HEK293 (cell line): ENCODE results near the gene ANAPC16.

ENCODE experiments used
- CTCF ChIA-PET: fragments of 350-600 bp; formaldehyde crosslinking; extraction: SDS; loops from one replicate; lab custom pipeline; 2021; ENCODE audit warnings: antibody characterized with exemption; lab: Yijun Ruan, JAX
- POLR2A ChIA-PET: fragments of 300-600 bp; formaldehyde crosslinking; extraction: SDS; loops from one replicate; lab custom pipeline; 2020; ENCODE audit warnings: antibody characterized with exemption, inconsistent platforms; lab: Yijun Ruan, JAX
- H3K27ac ChIP-seq: fragments of 200-500 bp; sonication (Bioruptor generic); 2 replicates; pipeline ENCODE4 v1.5.1; 2014; ENCODE audit warnings: low read depth, low read length, control low read depth, inconsistent platforms; ENCODE audit errors: extremely low read depth
- H3K36me3 ChIP-seq, 2 experiments: fragments of 200-500 bp in 1 of 2; sonication (Bioruptor generic) in 1 of 2; 1 replicate in 1 of 2; 2 replicates in 1 of 2; pipeline ENCODE4 v1.5.1; 2014 to 2017; ENCODE audit warnings: inconsistent platforms in 2 of 2, low read length in 2 of 2; ENCODE audit not compliant: control insufficient read depth in 2 of 2, insufficient read depth in 1 of 2
- H3K4me1 ChIP-seq: fragments of 200-500 bp; sonication (Bioruptor generic); 2 replicates; pipeline ENCODE4 v1.5.1; 2014; ENCODE audit warnings: mild to moderate bottlenecking, low read length, inconsistent platforms; ENCODE audit not compliant: control insufficient read depth, insufficient read depth
- H3K4me3 ChIP-seq: 2 replicates; pipeline ENCODE4 v1.5.1; 2011; ENCODE audit warnings: low read depth, mild to moderate bottlenecking, control low read depth, low read length, moderate library complexity
- H3K9me3 ChIP-seq: fragments of 200-500 bp; sonication (Bioruptor generic); 2 replicates; pipeline ENCODE4 v1.5.1; 2014; ENCODE audit warnings: low read depth, low read length, inconsistent platforms; ENCODE audit not compliant: control insufficient read depth, insufficient read depth
- GFI1B ChIP-seq: fragments of 450-650 bp; formaldehyde crosslinking; IDR thresholded peaks from 2 replicates; pipeline ENCODE4 v1.5.1; 2016; ENCODE audit warnings: missing biosample characterization, missing genetic modification characterization
- MYNN ChIP-seq: fragments of 450-650 bp; formaldehyde crosslinking; IDR thresholded peaks from 2 replicates; pipeline ENCODE4 v1.5.1; 2016; ENCODE audit warnings: missing biosample characterization, missing genetic modification characterization, borderline replicate concordance
- REPIN1 ChIP-seq: fragments of 450-650 bp; formaldehyde crosslinking; IDR thresholded peaks from 2 replicates; pipeline ENCODE4 v1.5.1; 2017; ENCODE audit warnings: missing biosample characterization, missing genetic modification characterization, low read depth
- ZNF121 ChIP-seq: fragments of 450-650 bp; formaldehyde crosslinking; IDR thresholded peaks from 2 replicates; pipeline ENCODE4 v1.5.1; 2016; ENCODE audit warnings: missing biosample characterization, missing genetic modification characterization
- ZNF302 ChIP-seq: fragments of 450-650 bp; formaldehyde crosslinking; IDR thresholded peaks from 2 replicates; pipeline ENCODE4 v1.5.1; 2016; ENCODE audit warnings: missing biosample characterization, missing genetic modification characterization, low read depth
- ZNF341 ChIP-seq: fragments of 450-650 bp; formaldehyde crosslinking; IDR thresholded peaks from 2 replicates; pipeline ENCODE4; 2016; ENCODE audit warnings: low read depth, missing biosample characterization, missing genetic modification characterization
- ZNF514 ChIP-seq: fragments of 450-650 bp; formaldehyde crosslinking; IDR thresholded peaks from 2 replicates; pipeline ENCODE4 v1.5.1; 2016; ENCODE audit warnings: missing biosample characterization, missing genetic modification characterization
- ZNF560 ChIP-seq: fragments of 450-650 bp; formaldehyde crosslinking; IDR thresholded peaks from 2 replicates; pipeline ENCODE4 v1.5.1; 2017; ENCODE audit warnings: missing biosample characterization, missing genetic modification characterization, borderline replicate concordance
- ZNF561 ChIP-seq: fragments of 450-650 bp; IDR thresholded peaks from 2 replicates; pipeline ENCODE4 v1.5.1; 2018; ENCODE audit warnings: missing biosample characterization, missing genetic modification characterization, borderline replicate concordance
- ZNF664 ChIP-seq: fragments of 450-650 bp; formaldehyde crosslinking; IDR thresholded peaks from 2 replicates; pipeline ENCODE4 v1.5.1; 2016; ENCODE audit warnings: missing biosample characterization, missing genetic modification characterization
- ZNF707 ChIP-seq: fragments of 450-650 bp; formaldehyde crosslinking; IDR thresholded peaks from 2 replicates; pipeline ENCODE4 v1.5.1; 2016; ENCODE audit warnings: missing biosample characterization, missing genetic modification characterization
- ZNF785 ChIP-seq: fragments of 450-650 bp; formaldehyde crosslinking; IDR thresholded peaks from 2 replicates; pipeline ENCODE4 v1.5.1; 2016; ENCODE audit warnings: missing biosample characterization, missing genetic modification characterization
- TF ChIP-seq, protein P1 (sequence below): fragments of 450-650 bp; formaldehyde crosslinking; IDR thresholded peaks from 2 replicates; pipeline ENCODE4 v1.5.1; 2016; ENCODE audit warnings: missing biosample characterization, missing genetic modification characterization, borderline replicate concordance
- TF ChIP-seq, protein P2 (sequence below): fragments of 450-650 bp; formaldehyde crosslinking; IDR thresholded peaks from 2 replicates; pipeline ENCODE4 v1.5.1; 2016; ENCODE audit warnings: missing biosample characterization, missing genetic modification characterization
- TF ChIP-seq, protein P3 (sequence below): fragments of 450-650 bp; formaldehyde crosslinking; IDR thresholded peaks from 2 replicates; pipeline ENCODE4 v1.5.0; 2017; ENCODE audit warnings: missing biosample characterization, missing genetic modification characterization, borderline replicate concordance
- TF ChIP-seq, protein P4 (sequence below): fragments of 450-650 bp; formaldehyde crosslinking; IDR thresholded peaks from 2 replicates; pipeline ENCODE4 v1.5.1; 2017; ENCODE audit warnings: missing biosample characterization, missing genetic modification characterization
- TF ChIP-seq, protein P5 (sequence below): fragments of 450-650 bp; formaldehyde crosslinking; IDR thresholded peaks from 2 replicates; pipeline ENCODE4 v1.5.1; 2016; ENCODE audit warnings: missing biosample characterization, missing genetic modification characterization, borderline replicate concordance
- TF ChIP-seq, protein P6 (sequence below): fragments of 450-650 bp; formaldehyde crosslinking; IDR thresholded peaks from 2 replicates; pipeline ENCODE4 v1.5.1; 2016; ENCODE audit warnings: missing biosample characterization, missing genetic modification characterization, borderline replicate concordance

The ANAPC16 gene

DNA sequence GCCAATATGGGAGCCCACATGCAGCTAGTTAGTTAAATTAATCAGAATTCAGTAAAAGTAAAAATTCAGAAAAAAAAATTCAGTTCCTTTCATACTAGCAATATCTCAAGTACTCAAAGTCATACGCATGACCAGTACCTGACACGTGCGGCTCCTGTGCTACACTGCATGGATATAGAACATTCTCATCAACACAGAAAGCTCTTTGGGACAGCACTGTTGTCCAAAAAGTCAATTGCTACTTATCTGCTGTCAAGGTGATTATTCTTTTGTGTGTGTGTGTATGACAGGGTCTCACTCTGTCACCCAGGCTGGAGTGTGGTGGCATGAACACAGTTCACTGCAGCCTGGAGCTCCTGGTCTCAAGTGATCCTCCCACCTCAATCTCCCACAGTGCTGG lies 14.9 kb upstream of the ANAPC16 start:
- H3K4me3 ChIP-seq: no peak overlapping the region
- peaks cover 27 to 32% of the 10 kb centered on the region in 2 experiments; a peak in 2 of 3 replicates for H3K36me3 ChIP-seq
- H3K9me3 ChIP-seq: no peaks in the 10 kb centered on the region
- H3K4me1 ChIP-seq: no peaks in the 10 kb centered on the region; the same call in 1 of the 2 replicates
- no peak overlapping the region for H3K27ac ChIP-seq
- POLR2A ChIA-PET: no interaction called here
- no peak for TF ChIP-seq REPIN1 (tag by site-specific recombination)
- TF ChIP-seq ZNF707 (tag by site-specific recombination): no peak
- TF ChIP-seq GFI1B: no peak
- no peak for TF ChIP-seq ZNF560 (tag by site-specific recombination)
- TF ChIP-seq, protein P1, sequence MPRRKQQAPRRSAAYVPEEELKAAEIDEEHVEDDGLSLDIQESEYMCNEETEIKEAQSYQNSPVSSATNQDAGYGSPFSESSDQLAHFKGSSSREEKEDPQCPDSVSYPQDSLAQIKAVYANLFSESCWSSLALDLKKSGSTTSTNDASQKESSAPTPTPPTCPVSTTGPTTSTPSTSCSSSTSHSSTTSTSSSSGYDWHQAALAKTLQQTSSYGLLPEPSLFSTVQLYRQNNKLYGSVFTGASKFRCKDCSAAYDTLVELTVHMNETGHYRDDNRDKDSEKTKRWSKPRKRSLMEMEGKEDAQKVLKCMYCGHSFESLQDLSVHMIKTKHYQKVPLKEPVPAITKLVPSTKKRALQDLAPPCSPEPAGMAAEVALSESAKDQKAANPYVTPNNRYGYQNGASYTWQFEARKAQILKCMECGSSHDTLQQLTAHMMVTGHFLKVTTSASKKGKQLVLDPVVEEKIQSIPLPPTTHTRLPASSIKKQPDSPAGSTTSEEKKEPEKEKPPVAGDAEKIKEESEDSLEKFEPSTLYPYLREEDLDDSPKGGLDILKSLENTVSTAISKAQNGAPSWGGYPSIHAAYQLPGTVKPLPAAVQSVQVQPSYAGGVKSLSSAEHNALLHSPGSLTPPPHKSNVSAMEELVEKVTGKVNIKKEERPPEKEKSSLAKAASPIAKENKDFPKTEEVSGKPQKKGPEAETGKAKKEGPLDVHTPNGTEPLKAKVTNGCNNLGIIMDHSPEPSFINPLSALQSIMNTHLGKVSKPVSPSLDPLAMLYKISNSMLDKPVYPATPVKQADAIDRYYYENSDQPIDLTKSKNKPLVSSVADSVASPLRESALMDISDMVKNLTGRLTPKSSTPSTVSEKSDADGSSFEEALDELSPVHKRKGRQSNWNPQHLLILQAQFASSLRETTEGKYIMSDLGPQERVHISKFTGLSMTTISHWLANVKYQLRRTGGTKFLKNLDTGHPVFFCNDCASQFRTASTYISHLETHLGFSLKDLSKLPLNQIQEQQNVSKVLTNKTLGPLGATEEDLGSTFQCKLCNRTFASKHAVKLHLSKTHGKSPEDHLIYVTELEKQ (tag by site-specific recombination): no peak
- TF ChIP-seq, protein P2, sequence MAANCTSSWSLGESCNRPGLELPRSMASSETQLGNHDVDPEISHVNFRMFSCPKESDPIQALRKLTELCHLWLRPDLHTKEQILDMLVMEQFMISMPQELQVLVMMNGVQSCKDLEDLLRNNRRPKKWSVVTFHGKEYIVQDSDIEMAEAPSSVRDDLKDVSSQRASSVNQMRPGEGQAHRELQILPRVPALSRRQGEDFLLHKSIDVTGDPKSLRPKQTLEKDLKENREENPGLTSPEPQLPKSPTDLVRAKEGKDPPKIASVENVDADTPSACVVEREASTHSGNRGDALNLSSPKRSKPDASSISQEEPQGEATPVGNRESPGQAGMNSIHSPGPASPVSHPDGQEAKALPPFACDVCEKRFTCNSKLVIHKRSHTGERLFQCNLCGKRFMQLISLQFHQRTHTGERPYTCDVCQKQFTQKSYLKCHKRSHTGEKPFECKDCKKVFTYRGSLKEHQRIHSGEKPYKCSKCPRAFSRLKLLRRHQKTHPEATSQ (tag by site-specific recombination): no peak
- TF ChIP-seq ZNF561 (tag by site-specific recombination): no peak
- TF ChIP-seq, protein P3, sequence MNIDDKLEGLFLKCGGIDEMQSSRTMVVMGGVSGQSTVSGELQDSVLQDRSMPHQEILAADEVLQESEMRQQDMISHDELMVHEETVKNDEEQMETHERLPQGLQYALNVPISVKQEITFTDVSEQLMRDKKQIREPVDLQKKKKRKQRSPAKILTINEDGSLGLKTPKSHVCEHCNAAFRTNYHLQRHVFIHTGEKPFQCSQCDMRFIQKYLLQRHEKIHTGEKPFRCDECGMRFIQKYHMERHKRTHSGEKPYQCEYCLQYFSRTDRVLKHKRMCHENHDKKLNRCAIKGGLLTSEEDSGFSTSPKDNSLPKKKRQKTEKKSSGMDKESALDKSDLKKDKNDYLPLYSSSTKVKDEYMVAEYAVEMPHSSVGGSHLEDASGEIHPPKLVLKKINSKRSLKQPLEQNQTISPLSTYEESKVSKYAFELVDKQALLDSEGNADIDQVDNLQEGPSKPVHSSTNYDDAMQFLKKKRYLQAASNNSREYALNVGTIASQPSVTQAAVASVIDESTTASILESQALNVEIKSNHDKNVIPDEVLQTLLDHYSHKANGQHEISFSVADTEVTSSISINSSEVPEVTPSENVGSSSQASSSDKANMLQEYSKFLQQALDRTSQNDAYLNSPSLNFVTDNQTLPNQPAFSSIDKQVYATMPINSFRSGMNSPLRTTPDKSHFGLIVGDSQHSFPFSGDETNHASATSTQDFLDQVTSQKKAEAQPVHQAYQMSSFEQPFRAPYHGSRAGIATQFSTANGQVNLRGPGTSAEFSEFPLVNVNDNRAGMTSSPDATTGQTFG (tag by site-specific recombination): no peak
- no peak for TF ChIP-seq ZNF785 (tag by site-specific recombination)
- no peak for TF ChIP-seq ZNF302 (tag by site-specific recombination)
- no peak for TF ChIP-seq ZNF664 (tag by site-specific recombination)
- TF ChIP-seq, protein P4, sequence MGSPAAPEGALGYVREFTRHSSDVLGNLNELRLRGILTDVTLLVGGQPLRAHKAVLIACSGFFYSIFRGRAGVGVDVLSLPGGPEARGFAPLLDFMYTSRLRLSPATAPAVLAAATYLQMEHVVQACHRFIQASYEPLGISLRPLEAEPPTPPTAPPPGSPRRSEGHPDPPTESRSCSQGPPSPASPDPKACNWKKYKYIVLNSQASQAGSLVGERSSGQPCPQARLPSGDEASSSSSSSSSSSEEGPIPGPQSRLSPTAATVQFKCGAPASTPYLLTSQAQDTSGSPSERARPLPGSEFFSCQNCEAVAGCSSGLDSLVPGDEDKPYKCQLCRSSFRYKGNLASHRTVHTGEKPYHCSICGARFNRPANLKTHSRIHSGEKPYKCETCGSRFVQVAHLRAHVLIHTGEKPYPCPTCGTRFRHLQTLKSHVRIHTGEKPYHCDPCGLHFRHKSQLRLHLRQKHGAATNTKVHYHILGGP (tag by site-specific recombination): no peak
- TF ChIP-seq ZNF341 (tag by site-specific recombination): no peak
- TF ChIP-seq MYNN (tag by site-specific recombination): no peak
- CTCF ChIA-PET: interaction anchor here (0.6 to 0.8 kb wide), 4 partner anchors 14 to 374 kb away, joined by 3 to 4 read pairs (median 3); no protein-coding TSS in a partner anchor

DNA sequence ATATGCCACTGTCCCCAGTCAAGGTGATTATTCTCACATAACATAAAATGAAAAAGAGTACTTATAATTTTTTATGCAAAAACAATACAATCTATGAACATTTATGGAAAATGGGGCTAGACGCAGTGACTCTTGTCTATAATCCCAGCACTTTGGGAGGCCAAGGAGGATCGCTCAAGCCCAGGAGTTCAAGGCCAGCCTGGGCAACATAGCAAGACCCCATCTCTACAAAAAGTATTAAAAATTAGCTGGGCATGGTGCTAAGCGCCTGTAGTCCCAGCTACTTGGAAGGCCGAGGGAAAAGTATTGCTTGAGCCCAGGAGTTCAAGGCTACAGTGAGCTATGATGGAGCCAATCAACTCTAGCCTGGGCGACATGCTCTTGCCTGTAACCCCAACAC lies 14.5 kb upstream of the ANAPC16 start:
- TF ChIP-seq, protein P5, sequence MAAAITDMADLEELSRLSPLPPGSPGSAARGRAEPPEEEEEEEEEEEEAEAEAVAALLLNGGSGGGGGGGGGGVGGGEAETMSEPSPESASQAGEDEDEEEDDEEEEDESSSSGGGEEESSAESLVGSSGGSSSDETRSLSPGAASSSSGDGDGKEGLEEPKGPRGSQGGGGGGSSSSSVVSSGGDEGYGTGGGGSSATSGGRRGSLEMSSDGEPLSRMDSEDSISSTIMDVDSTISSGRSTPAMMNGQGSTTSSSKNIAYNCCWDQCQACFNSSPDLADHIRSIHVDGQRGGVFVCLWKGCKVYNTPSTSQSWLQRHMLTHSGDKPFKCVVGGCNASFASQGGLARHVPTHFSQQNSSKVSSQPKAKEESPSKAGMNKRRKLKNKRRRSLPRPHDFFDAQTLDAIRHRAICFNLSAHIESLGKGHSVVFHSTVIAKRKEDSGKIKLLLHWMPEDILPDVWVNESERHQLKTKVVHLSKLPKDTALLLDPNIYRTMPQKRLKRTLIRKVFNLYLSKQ (tag by site-specific recombination): no peak
- peak; percentile 87 for TF ChIP-seq ZNF121 (tag by site-specific recombination)
- TF ChIP-seq, protein P6, sequence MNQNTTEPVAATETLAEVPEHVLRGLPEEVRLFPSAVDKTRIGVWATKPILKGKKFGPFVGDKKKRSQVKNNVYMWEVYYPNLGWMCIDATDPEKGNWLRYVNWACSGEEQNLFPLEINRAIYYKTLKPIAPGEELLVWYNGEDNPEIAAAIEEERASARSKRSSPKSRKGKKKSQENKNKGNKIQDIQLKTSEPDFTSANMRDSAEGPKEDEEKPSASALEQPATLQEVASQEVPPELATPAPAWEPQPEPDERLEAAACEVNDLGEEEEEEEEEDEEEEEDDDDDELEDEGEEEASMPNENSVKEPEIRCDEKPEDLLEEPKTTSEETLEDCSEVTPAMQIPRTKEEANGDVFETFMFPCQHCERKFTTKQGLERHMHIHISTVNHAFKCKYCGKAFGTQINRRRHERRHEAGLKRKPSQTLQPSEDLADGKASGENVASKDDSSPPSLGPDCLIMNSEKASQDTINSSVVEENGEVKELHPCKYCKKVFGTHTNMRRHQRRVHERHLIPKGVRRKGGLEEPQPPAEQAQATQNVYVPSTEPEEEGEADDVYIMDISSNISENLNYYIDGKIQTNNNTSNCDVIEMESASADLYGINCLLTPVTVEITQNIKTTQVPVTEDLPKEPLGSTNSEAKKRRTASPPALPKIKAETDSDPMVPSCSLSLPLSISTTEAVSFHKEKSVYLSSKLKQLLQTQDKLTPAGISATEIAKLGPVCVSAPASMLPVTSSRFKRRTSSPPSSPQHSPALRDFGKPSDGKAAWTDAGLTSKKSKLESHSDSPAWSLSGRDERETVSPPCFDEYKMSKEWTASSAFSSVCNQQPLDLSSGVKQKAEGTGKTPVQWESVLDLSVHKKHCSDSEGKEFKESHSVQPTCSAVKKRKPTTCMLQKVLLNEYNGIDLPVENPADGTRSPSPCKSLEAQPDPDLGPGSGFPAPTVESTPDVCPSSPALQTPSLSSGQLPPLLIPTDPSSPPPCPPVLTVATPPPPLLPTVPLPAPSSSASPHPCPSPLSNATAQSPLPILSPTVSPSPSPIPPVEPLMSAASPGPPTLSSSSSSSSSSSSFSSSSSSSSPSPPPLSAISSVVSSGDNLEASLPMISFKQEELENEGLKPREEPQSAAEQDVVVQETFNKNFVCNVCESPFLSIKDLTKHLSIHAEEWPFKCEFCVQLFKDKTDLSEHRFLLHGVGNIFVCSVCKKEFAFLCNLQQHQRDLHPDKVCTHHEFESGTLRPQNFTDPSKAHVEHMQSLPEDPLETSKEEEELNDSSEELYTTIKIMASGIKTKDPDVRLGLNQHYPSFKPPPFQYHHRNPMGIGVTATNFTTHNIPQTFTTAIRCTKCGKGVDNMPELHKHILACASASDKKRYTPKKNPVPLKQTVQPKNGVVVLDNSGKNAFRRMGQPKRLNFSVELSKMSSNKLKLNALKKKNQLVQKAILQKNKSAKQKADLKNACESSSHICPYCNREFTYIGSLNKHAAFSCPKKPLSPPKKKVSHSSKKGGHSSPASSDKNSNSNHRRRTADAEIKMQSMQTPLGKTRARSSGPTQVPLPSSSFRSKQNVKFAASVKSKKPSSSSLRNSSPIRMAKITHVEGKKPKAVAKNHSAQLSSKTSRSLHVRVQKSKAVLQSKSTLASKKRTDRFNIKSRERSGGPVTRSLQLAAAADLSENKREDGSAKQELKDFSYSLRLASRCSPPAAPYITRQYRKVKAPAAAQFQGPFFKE: no peak
- no peak for TF ChIP-seq ZNF514
- H3K4me3 ChIP-seq: no peak overlapping the region
- ChIA-PET CTCF (interaction anchor here (0.6 to 0.8 kb wide), 3 partner anchors 14 to 76 kb away, joined by 3 to 4 read pairs (median 3); no protein-coding TSS in a partner anchor), POLR2A (no interaction called here)
- peaks cover 25 to 28% of the 10 kb centered on the region in 2 experiments; a peak in 2 of 3 replicates for H3K36me3 ChIP-seq
- no peak overlapping the region for H3K27ac ChIP-seq
- no peaks in the 10 kb centered on the region; the same call in 1 of the 2 replicates for H3K4me1 ChIP-seq
- H3K9me3 ChIP-seq: no peaks in the 10 kb centered on the region
